GM21723 (cell line): ENCODE results near the gene RTN1.

Source experiments
- ATAC-seq: cut with Tn5 transposase; IDR thresholded peaks from one replicate; pipeline ENCODE4 v1.9.1; 2021; ENCODE audit warnings: mild to moderate bottlenecking, moderate library complexity; ENCODE audit not compliant: unreplicated experiment

Gene RTN1

DNA sequence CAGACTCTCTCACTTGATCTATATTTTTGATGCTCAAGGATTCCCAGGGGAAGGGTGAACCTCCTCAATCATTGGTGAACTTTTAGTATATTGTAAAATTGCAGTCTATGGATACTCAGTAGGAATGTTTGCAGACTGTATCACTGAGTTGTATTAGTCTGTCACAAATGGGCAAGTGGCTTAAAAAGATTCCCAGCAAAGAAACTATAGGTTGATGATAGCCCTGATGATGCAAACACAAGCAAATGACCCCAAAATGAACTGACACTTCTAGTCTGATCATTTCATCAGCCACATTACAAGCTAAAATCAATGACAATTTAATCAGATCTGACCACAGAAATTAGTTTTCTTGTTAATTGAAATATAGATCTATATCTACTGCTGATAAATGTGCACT, 59.5 kb downstream of the RTN1 start:
- no peak for ATAC-seq

DNA sequence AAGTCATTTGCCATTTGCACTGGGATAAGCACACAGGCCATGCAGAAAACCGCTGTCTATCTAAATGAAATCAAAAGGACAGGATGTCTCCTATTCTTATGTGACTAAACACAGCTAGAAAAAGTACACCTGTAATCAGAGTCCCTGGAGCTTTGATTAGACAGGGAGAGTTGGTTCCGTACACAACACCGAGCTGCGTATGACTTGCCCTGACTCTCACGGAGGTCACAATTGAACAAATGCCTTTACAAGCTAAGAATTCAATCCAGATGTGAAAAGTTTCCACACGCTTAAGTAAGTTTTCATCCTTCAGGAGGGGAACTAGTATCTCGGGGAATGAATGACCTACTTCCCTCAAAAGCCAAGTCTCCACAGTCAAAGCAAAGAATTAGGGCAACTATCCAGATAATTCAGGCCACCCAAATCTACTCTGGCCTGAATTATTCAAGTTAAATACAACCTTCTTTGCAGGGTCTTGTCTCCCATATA, 67.5 kb downstream of the RTN1 start:
- ATAC-seq: no peak

DNA sequence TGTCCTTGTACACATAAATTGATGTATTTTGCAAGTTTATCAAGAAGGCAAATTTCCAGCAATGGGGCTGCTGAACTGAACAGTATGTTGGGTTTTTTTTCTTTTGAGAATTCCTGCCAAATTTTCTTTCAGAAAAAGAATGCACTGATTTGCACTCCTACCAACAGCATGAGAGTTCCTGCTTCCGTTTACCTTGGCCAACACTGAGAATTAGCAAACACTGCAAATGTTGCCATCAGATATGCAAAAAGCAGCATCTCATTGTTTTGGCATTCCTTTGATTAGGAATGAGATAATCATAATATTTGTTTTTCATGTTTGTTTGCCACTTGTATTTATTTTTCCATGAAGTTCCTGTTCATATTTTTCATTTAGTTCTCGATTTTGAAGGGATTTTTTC, 82.4 kb downstream of the RTN1 start:
- ATAC-seq: no peak

DNA sequence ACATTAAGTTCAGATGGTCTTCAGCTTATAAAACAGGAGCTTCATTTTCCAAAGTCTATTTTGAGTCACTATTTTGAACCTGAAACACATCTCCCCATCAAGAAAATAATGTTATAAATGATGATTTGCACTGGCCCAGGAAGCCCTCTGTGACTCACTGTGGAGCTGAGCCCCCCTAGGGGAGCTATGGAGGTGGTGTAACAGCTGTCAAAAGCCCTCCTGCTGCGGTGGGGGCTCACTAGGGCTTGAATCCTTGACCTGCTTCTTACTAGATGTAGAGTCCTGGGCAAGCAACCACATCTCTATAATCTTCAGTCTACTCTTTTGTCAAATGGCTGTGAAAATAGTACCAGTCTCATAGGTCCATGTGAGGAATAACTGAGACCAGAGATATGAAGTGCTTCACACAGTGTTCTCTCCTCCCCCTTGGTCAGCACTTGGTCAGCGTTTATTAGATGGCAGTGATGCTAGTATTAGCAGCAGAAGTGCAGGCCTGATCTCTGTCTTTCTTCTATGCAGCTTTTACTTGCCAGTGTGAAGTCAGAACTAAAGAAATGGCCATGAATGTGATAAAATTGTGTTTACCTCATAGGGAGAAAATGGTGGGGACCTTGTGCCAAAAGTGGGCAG, 83.4 kb downstream of the RTN1 start:
- ATAC-seq: no peak

DNA sequence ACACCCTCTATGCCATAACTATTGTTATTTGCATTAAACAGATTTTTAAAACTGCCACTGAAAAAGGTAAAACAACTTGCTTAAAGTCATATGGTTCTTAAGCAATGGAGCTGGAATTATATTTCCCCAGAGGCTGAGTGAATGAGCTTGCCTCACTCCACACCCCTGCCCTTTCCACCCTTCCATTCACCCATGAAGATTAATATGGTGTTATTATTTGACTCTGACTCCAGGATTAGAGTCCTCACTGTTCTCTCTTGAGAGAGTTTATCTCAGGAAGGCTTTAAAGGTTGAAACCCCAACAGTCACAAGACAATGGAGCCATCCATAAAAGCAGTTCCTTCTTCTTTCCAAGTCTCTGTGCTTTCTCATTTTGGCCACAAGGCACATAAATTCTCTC, 84.9 kb downstream of the RTN1 start:
- no peak for ATAC-seq

DNA sequence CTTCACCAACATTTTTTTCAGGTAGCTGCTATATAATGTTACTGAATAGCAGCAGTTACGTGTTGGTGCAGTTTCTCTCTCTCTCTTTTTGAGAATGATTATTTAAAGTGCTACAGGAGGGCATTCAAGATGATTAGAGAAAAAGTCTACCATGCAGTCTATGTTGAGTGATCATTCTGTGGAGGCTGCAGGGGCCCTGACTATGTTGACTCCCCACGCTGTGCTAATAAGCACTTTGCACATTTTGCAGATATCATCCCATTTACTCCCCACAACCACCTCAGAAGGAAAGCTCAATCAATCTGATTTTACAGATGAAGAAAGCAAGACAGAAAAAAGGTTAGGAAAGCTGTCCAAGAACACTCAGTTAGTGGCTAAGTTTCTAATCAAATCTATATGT, 87.8 kb downstream of the RTN1 start:
- ATAC-seq: no peak

DNA sequence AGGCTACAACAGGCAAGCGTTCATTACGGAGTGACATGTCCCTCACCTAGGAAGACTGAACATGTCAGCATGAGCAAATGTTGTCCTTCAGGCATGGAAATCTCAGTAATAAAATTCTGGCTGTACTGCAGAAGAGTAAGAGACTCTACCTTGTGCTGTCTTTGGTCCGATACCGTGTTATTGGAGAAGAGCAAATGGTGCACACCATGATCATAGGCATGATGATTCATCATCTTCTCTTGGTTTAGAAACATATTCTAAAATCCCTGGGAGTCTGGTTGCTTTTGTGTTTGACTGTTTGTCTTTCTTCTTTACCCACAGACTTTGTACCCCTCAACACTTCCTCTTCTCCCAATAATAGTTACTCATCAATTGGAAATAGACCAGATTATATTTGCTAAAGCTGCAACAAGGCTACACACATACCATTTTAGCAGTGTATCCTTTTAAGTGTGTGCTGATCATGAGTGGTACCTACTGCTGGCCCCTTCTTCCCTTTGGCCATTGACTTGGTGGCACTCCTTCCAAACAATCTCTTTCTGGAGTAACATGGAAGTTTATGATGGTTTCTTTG, 93.5 kb downstream of the RTN1 start:
- no peak for ATAC-seq

DNA sequence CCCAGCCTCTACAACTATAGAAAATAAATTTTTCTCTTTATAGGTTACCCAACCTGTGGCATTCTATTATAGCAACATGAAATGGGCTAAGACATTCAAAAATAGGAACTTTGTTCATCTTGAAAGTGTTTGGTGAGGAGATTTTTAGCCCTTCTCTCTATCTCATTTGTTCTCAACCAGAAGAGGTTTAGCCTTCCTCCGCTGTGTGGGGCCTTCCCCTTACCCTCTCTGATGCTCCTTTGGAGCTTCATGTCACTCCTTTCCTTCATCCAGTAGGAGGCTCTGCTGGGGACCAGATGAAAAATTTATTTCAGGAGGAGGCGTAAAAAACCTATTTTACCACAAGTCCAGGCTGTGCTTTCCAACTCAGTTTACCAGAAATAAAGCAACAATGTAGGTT, 94.1 kb downstream of the RTN1 start:
- ATAC-seq: no peak

DNA sequence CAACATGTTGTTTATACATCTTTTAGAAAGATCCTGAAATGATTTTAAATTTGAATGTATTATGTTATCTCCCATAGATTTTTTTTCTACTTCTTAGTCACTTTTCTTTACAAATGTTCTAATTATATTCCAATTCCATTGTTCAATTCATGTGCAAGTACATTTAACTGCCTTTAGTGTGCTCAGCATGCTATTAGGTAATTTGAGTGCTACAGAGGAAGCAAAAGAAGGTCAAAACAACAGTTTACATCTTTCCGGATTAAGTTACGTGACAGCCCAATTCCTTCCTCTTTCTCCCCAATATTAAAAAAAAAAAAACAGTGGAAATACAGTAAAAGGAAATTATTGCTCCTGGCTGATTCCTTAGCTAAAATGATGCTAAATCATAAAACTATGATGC, 98.3 kb downstream of the RTN1 start:
- ATAC-seq: no peak

DNA sequence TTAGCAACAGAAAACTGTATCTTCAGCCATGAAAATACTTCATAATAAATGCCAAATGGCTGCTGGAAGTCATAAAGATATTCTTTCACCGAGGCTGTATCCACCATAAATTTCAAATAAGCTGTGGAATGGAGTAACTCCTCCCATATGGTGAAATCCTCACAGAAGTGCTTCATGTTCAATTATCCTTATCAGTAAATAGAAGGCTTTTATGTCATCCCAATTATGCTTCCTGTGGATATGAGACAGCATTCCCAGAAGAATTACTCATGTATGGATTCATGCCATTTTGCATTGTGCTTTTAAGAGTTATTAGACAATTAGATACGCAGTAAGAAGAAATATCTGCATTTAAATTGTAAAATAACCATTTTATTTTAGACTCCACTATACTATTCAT, 99.0 kb downstream of the RTN1 start:
- ATAC-seq: no peak

DNA sequence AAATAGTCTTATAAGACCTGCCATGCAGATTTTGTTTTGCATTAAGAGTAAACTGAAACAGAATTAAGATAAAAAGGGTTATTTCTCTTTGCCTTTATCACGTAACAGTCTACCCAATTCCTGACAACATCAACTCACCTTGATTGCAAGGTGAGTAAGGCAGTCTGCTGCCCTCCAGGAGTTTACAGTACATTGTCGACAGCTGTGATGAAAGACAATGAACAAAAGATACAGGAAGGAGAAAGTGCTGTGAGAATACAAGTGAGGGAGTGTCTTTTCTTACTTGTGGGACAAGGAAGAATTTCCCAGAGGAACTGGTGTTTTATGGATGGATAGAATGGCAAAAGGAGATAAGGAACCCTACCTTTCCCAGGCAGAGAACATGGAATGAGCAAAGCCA, 101.0 kb downstream of the RTN1 start:
- no peak for ATAC-seq

DNA sequence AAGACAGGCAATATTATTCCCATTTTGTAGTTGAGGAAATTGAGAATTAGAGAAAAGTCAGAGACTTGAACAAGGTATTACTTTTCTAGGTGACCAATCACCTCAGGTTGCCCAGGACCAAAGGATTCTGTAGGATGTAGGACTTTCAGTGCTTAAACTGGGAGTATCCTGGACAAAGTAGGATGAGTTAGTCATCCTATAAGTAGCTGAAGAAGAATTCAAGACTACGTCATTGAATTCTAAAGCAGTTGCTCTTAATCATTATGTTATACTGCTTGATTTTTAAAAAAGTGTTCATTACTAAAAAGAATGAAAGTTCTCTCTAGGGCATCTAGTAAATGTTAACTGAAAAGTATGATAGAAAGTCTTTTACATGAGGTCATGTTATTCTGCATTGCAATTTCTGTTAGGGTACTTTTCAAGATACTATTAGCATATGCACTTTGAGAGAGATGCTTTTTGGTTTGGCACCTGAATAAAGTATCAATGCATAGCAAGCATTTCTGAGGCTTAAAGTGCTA, 101.7 kb downstream of the RTN1 start:
- ATAC-seq: no peak

DNA sequence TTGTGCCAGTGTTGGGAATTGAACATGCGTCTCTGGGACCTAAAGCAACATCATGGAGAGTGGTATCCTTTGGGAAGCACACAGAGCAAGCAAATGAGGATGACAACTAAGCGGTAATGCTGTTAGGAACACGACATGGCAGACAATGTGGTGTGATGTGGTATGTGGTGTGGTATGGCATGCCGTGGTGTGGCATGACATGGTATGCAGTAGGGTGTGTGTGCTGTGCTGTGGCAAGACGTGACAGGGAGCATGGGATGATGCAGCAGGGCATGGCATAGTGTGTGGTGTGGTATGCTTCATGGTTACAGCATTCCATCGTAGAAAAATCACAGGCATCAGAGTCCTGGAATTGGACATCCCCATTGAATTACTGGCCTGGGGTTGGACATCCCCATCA, 108.7 kb downstream of the RTN1 start:
- ATAC-seq: no peak

DNA sequence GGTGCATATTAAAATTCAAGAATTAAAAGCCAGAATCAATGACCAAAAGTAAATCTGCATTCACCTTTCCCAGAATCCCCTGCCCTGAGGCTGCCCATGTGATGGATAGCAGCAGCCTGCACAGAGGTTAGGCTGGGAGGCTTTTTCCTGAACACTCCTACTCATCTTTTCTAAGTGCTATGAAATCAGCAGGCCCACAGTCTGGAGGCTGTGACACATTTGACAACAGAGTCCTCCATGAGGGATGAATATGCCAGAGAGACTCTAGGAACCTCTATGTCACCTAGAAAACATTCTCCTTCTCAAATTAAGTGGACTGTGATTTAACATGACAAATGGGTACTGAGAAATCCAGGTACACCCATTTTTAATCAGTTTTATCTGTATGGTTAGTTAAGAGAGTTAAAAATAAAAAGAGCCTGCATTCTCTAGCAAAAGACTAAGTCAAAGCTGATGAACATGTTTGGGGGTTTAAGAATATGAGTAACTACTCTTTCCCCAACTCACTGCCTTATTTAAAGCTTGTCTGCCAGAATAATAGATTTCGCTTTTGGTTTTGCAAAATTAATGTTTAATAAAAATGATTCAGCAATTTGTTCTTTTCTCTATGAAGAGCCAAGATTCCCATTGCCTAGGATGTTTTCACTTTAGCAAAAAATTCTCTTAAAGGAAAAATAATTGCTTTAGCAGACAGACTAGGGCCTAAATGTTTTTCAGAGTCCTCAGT, 115.0 kb downstream of the RTN1 start:
- ATAC-seq: no peak

DNA sequence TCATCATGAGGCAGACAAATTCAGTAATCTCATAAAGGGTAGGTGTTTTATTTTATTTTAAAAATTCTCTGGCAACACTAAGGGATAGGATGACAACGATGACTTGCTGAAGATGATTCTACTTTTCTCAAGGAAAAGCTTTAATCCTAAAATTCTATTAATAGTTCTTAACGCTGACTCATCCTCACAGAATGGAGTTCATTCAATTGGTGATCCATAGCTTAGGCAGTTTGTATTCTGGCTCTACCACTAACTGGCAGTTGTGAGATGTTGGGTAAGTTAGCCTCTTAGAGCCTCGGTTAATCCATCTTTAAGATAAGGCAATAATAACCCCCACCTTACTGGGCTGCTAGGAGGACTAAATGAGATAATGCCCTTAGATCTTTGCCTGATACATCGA, 116.3 kb downstream of the RTN1 start:
- ATAC-seq: no peak

DNA sequence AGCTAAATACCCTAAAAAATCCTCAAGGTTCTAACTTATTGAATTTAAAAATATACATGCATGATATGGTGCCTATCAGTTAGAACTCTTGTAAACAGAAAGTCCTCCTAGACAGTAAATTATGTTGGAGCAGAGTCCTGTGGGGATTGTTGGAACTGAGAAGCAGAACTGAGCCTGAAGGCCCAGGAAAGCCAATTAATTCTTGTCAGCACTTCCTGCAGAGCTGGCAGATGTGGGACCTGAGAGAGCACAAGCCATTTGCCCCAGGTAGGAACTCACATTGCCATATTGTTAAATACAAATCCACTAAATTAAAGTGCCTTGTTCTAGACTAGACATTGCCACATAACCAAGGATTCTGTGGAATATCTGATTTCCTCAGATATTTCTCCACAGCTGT, 117.1 kb downstream of the RTN1 start:
- ATAC-seq: no peak

DNA sequence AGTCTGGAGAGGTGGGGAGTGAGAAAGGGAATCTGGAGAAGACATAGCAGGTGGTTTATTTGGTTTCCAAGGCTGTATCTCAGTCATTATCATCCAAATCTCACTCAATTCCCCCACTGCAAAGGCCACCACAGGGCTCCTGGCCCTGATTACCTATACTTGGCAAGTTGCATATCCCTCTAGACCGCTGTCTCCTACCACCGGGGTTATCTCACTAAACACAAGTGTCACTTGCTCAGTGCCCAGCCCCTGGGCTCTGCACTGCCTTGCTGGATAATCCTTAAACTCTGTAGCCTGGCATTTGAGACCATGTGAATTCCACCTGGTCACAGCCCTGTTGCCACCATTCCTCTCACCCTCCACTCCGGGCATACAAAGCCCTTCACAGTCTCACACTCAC, 119.0 kb downstream of the RTN1 start:
- ATAC-seq: no peak

DNA sequence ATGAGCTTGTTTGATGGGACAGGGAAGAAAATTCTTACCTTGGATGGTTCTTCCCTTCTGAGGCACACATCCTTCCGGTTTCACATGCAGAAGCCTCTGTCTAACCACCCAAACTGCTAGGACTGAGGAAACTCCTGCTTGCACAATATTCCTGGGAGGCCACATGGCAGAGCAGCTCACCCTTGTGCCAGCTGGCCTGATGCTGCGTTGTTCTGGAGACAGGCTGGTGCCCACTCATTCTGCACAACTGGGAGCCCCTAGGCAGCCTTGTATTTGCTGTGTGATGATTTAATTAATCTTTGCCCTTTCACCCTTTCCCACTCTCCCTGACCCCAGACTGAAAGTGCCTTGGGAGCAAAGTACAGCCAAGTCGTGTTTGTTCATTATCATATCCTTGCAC, 130.8 kb downstream of the RTN1 start:
- ATAC-seq: no peak

DNA sequence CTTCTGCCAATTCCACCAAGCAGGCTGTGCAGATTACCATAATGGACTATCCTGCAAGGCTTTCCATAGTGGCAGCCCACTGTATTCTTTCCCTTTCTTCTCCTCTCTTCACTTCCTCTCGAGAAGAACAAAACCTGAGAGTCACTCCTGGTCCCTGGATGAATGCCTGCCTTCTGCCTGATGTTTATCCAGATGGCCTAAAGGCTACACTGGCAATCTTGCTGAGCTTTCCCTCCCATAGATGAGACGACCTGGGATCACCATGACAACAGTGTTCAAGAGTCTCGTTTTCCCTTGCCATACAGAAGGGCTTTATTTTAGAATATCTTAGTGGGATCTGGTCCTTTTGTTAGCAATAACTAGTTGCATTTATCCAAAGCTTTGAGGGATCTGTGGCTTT, 142.3 kb downstream of the RTN1 start:
- ATAC-seq: no peak

DNA sequence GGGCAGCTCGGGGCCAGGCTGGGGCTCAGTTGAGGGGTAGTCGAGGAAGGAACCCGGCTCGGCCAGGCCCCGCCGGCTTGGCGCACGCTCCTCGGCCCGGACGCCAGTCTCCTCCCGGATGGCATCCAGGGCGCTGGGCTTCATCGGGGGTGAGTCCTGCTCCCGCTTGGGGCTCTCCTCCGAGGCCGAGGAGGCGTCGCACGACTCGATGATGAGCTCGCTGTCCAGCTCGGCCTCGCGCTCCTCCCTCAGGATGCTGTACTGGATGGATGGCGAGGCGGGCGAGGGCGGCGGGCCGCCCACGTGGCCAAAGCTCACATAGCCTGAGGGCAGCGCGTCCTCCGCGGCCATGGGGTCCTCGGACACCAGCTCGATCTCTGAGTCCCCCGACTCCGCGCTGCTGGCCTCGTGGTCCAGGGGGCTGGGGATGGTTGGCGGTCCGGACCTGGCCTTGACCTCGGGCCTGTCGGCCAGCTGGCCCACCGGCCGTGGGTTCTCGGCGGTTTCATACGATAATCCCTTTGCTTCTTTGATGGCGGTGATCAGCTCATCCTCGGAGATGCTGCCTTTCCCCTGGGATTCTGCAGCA, 143.4 kb downstream of the RTN1 start:
- no peak for ATAC-seq

DNA sequence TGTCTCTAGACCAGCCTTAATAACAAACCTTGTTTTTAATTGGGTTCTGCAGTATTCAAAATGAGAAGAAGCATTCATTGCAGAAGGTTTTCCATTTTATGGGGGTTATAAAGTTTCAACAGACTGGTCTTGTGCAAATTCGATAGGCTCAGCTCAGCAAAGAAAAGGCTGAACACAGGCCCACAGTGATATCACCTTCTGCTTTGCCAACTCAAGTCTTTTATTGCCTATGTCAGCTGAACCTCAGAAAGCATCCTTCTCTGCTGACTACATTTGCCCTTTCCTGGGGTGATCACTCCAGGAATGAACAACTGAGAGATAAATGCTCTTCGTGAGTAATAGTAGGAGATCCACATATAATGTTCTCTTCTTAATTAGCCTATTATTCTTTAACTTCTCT, 159.5 kb downstream of the RTN1 start:
- no peak for ATAC-seq
